ENCODE results near the gene GABBR2. TPM values are rescaled to one million over a fixed set of nuclear protein-coding genes. Genes with fewer than 3 reads are reported as not detected.
A peak's percentile ranks its signal among the peaks of the same experiment; 100 is the strongest.

Gene GABBR2
- total and polyA plus RNA-seq, 2 donors, result 0.14 TPM

DNA sequence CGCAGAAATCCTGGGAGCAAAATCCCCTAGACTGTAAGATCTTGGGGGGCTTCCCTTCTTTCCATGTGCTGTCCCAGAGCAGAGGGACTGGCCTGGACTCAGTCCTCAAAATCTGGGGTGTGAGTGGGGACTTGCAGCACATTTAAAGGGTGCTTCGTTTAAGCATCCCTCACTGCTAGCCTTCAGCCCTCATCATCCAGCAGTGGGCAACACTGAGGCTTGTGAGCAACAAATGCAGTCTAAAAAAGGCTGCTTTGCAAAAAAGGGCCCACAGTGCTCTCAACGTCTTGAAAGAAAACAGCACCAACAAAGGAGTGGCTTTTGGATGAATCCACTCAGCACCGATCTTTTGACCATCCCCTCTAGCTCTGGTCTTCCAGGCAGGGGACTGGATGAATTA lies 325.0 kb downstream of the GABBR2 start:
- no peak overlapping the region for H3K4me3 ChIP-seq (ENCODE audit: low read length in 2 of 2)
- no peaks in the 10 kb centered on the region for H3K4me1 ChIP-seq (ENCODE audit: control insufficient read depth in 2 of 2, insufficient read depth in 2 of 2, low read length in 2 of 2)
- no peaks in the 10 kb centered on the region for H3K36me3 ChIP-seq (ENCODE audit: control insufficient read depth in 2 of 2, insufficient read depth in 2 of 2, low read length in 1 of 2)
- no peaks in the 10 kb centered on the region for H3K9me3 ChIP-seq (ENCODE audit: control insufficient read depth in 2 of 2, insufficient read depth in 1 of 2, low read length in 1 of 2)
- 90% methylated on average over 4 of the region's 4 CpGs for WGBS
- H3K27ac ChIP-seq (ENCODE audit: low read depth in 1 of 2, low read length in 1 of 2), result no peak overlapping the region
- no peaks in the 10 kb centered on the region for H3K27me3 ChIP-seq (ENCODE audit: control insufficient read depth in 2 of 2, insufficient read depth in 1 of 2, low read length in 1 of 2)
- DNase-seq (ENCODE audit: low read depth in 6 of 9, low spot score in 9 of 9), result no peak

DNA sequence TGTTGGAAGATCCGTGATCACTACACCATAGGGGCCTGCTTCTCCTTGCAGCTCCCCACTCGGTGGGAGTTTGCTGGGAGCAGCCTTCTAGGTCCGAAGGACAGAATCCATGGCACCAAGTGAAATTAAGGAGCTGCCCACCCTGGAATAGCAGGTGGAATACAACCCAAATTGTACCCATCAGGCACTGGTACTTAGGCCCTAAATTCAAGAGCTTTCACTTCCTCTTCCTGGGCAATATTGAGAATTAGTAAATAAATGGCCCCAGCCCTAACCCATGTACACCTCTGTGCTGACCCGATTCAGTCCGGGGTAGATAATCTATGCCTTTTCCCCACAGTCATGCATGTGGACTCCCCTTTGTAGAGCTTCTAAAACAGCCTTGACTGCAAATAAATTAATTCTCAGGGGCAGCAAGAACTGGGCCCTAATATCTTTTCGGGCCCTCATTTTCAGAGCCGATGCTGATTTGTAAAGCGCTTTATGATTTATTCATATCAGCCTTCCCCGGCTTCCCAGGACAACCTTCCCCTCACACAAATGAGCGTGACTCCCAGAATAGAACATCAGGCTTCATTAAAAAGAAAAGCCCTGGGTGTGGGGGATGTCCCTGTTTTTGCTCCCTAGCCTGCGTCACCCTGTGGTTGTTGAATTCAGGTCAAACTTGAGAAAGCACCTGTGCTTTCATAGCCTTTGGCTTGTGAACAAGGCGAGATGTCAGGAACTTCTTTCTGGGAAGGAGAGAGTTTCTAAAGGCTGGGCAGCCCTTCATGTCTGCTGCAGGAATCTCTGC lies 327.2 kb downstream of the GABBR2 start:
- Histone ChIP-seq H3K4me1 (ENCODE audit: control insufficient read depth in 2 of 2, insufficient read depth in 2 of 2, low read length in 2 of 2) (no peaks in the 10 kb centered on the region), H3K27me3 (ENCODE audit: control insufficient read depth in 2 of 2, insufficient read depth in 1 of 2, low read length in 1 of 2) (no peaks in the 10 kb centered on the region), H3K36me3 (ENCODE audit: control insufficient read depth in 2 of 2, insufficient read depth in 2 of 2, low read length in 1 of 2) (no peaks in the 10 kb centered on the region), H3K9me3 (ENCODE audit: control insufficient read depth in 2 of 2, insufficient read depth in 1 of 2, low read length in 1 of 2) (no peaks in the 10 kb centered on the region), H3K4me3 (ENCODE audit: low read length in 2 of 2) (no peak overlapping the region), H3K27ac (ENCODE audit: low read depth in 1 of 2, low read length in 1 of 2) (no peak overlapping the region)
- 91% methylated on average over 12 of the region's 12 CpGs for WGBS
- DNase-seq (ENCODE audit: low read depth in 6 of 9, low spot score in 9 of 9), result peak in 1 of 9 donors; percentile 15

DNA sequence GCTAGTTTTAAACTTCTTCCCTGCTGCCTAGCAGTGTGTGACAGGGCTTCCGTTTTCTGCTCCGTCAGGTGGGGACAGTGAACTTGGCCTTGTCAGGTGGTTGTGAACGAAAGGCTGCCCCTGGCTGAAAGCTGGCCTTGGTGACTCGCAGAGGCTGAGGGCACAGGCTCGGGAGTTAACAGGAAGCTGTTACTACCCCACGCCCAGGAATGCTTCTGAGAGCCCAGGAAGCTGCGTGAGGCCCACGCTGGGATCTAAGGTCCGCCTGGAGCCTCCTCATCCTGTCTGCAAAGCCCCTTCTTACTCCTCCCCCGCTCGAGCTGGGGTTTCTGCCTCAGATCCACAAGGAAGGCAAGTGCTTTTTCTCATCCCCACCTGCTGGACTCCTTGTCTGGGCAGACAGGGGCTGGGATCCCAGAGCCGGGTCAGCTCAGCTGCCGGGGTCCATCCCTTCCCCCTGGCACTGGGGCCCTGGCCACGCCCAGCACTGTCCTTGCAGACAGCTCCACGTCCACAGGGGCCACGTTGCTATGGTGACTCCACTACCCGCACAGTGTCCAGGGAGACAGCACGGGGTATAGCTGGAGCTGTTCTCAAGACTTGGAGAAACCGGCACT lies 328.6 kb downstream of the GABBR2 start:
- no peak for DNase-seq (ENCODE audit: low read depth in 6 of 9, low spot score in 9 of 9)
- WGBS, result 82% methylated on average over 19 of the region's 19 CpGs
- Histone ChIP-seq H3K4me3 (ENCODE audit: low read length in 2 of 2) (no peak overlapping the region), H3K36me3 (ENCODE audit: control insufficient read depth in 2 of 2, insufficient read depth in 2 of 2, low read length in 1 of 2) (no peaks in the 10 kb centered on the region), H3K4me1 (ENCODE audit: control insufficient read depth in 2 of 2, insufficient read depth in 2 of 2, low read length in 2 of 2) (no peaks in the 10 kb centered on the region), H3K9me3 (ENCODE audit: control insufficient read depth in 2 of 2, insufficient read depth in 1 of 2, low read length in 1 of 2) (no peaks in the 10 kb centered on the region), H3K27ac (ENCODE audit: low read depth in 1 of 2, low read length in 1 of 2) (no peak overlapping the region), H3K27me3 (ENCODE audit: control insufficient read depth in 2 of 2, insufficient read depth in 1 of 2, low read length in 1 of 2) (no peaks in the 10 kb centered on the region)

DNA sequence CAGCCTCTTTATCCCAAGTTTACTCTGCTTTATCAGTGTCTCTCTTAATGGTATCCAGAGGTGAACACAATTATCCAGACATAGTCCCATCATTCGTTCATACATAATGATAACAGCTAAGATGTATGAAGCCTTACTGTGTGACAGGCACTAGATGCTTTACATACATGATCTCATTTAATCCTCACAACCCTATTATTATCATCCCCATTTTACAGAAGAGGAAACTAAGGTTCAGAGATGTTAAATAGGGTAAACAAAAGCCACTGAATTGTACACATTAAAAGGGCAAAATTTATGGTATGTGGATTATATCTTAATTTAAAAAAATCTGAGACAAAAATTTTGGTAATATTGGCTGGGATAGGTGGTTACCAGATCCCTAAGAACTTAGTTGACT lies 329.2 kb downstream of the GABBR2 start:
- Histone ChIP-seq H3K4me3 (ENCODE audit: low read length in 2 of 2) (no peak overlapping the region), H3K27ac (ENCODE audit: low read depth in 1 of 2, low read length in 1 of 2) (no peak overlapping the region), H3K9me3 (ENCODE audit: control insufficient read depth in 2 of 2, insufficient read depth in 1 of 2, low read length in 1 of 2) (no peaks in the 10 kb centered on the region), H3K4me1 (ENCODE audit: control insufficient read depth in 2 of 2, insufficient read depth in 2 of 2, low read length in 2 of 2) (no peaks in the 10 kb centered on the region), H3K27me3 (ENCODE audit: control insufficient read depth in 2 of 2, insufficient read depth in 1 of 2, low read length in 1 of 2) (no peaks in the 10 kb centered on the region), H3K36me3 (ENCODE audit: control insufficient read depth in 2 of 2, insufficient read depth in 2 of 2, low read length in 1 of 2) (no peaks in the 10 kb centered on the region)
- no peak for DNase-seq (ENCODE audit: low read depth in 6 of 9, low spot score in 9 of 9)
- WGBS, result 97% methylated on average over 1 of the region's 1 CpG

DNA sequence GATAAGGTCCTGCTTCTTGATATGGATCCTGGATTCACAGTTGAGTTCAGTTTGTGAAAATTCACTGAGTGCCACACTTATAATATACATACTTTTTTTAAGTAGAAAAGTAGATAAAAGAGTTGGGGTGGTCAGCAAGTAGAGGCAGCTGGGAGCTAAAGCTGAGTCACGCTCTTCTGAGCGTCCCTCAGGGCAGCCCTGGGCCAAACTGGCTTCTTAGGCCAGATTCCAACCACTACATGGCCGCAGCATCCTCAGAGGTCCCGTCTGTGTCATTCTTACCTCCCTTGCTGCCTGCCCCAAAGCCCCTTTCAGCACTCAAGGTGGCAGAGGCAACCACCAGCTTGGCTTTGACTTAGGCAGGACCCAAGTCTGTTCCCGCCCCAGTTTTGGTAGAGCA lies 329.9 kb downstream of the GABBR2 start:
- 95% methylated on average over 5 of the region's 5 CpGs for WGBS
- Histone ChIP-seq H3K9me3 (ENCODE audit: control insufficient read depth in 2 of 2, insufficient read depth in 1 of 2, low read length in 1 of 2) (no peaks in the 10 kb centered on the region), H3K4me1 (ENCODE audit: control insufficient read depth in 2 of 2, insufficient read depth in 2 of 2, low read length in 2 of 2) (no peaks in the 10 kb centered on the region), H3K36me3 (ENCODE audit: control insufficient read depth in 2 of 2, insufficient read depth in 2 of 2, low read length in 1 of 2) (no peaks in the 10 kb centered on the region), H3K27me3 (ENCODE audit: control insufficient read depth in 2 of 2, insufficient read depth in 1 of 2, low read length in 1 of 2) (no peaks in the 10 kb centered on the region), H3K4me3 (ENCODE audit: low read length in 2 of 2) (no peak overlapping the region), H3K27ac (ENCODE audit: low read depth in 1 of 2, low read length in 1 of 2) (no peak overlapping the region)
- no peak for DNase-seq (ENCODE audit: low read depth in 6 of 9, low spot score in 9 of 9)

DNA sequence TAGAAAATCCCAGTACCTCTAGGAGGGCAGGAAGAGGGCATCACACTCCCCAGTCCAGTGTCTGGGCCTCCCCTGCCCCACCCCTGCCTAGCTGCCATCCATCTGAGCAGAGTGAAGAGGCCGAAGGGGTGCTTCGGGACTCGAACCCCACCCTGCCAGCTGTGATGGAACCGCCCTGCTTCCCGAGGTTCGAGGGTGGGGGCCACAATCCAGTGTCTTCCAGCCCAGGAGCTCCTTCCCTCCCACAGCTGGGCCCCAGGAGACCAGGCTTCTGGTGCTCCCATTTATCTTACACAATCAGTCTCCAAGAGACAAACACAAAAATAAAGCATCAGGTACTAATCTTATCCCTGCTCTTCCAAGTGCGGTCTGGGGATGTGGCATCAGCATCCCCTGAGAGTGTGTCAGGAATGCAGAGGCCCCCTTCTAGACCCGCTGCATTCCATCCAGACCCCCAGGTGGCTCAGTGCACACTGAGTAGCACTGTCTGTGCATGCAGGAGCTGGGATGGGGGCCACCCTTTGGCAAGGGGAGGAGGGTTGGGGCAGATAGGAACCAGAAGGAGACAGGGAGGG lies 330.4 kb downstream of the GABBR2 start:
- Histone ChIP-seq H3K4me3 (ENCODE audit: low read length in 2 of 2) (no peak overlapping the region), H3K36me3 (ENCODE audit: control insufficient read depth in 2 of 2, insufficient read depth in 2 of 2, low read length in 1 of 2) (no peaks in the 10 kb centered on the region), H3K27ac (ENCODE audit: low read depth in 1 of 2, low read length in 1 of 2) (no peak overlapping the region), H3K27me3 (ENCODE audit: control insufficient read depth in 2 of 2, insufficient read depth in 1 of 2, low read length in 1 of 2) (no peaks in the 10 kb centered on the region), H3K4me1 (ENCODE audit: control insufficient read depth in 2 of 2, insufficient read depth in 2 of 2, low read length in 2 of 2) (no peaks in the 10 kb centered on the region), H3K9me3 (ENCODE audit: control insufficient read depth in 2 of 2, insufficient read depth in 1 of 2, low read length in 1 of 2) (no peaks in the 10 kb centered on the region)
- WGBS, result 96% methylated on average over 8 of the region's 8 CpGs
- DNase-seq (ENCODE audit: low read depth in 6 of 9, low spot score in 9 of 9), result no peak

DNA sequence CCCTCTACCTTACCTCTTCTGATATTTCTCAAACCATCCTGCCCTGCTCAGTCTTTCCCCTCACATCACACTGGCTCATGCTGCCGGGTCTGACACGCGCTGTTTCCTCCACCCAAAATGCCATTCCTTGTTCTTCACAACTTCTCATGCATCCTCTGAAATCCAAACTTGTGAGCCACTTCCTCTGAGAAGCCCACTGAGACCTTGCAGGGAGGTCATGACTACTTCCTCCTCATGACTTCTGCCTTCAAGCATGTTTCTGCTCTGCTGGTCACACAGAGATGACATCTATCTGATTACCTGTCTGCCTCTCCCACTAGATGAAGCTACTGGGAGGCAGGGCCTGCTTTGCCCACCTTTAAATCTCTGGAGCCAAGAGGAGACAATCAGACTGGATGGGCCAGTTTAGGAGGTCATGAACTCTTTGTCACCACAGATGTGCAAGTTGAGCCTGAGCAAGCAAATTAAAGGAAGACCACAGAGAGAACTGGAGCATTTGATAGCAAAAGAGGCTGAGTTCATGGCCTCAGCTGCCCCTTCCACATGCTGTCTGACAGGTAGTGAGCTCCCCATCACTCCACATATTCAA lies 333.5 kb downstream of the GABBR2 start:
- Histone ChIP-seq H3K9me3 (ENCODE audit: control insufficient read depth in 2 of 2, insufficient read depth in 1 of 2, low read length in 1 of 2) (no peaks in the 10 kb centered on the region), H3K27me3 (ENCODE audit: control insufficient read depth in 2 of 2, insufficient read depth in 1 of 2, low read length in 1 of 2) (no peaks in the 10 kb centered on the region), H3K4me3 (ENCODE audit: low read length in 2 of 2) (no peak overlapping the region), H3K36me3 (ENCODE audit: control insufficient read depth in 2 of 2, insufficient read depth in 2 of 2, low read length in 1 of 2) (no peaks in the 10 kb centered on the region), H3K4me1 (ENCODE audit: control insufficient read depth in 2 of 2, insufficient read depth in 2 of 2, low read length in 2 of 2) (no peaks in the 10 kb centered on the region), H3K27ac (ENCODE audit: low read depth in 1 of 2, low read length in 1 of 2) (no peak overlapping the region)
- WGBS, result 87% methylated on average over 3 of the region's 3 CpGs
- no peak for DNase-seq (ENCODE audit: low read depth in 6 of 9, low spot score in 9 of 9)

DNA sequence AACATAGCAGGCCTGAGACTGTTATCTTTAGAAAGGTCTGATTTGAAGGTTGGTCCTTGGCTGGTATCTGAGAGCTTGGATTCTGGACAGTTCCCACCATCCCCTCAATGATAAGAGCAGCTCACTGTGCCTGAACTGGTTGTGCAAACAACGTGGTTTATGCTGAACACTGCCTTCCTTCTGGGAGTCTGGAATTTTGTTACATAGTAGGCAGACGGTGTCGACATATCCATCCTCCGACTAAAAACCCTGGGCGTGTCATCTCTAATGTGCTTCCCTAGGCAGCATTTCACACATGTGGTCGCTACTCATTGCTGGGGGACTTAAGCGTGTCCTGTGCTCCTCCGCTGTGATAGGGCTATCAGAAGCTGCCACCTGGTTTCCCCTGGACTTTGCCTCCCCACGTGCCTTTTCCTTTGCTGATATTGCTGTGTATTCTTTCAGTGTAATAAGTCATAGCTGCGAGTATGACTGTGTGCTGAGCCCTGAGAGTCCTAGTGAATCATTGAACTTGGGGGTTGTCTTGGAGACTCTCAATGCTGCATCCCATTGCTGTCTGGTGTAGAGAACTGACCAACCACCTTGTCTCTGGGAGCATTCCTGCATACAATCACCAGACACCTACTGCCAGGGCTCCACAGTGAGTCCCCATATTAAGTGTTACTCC lies 334.2 kb downstream of the GABBR2 start:
- no peaks in the 10 kb centered on the region for H3K4me1 ChIP-seq (ENCODE audit: control insufficient read depth in 2 of 2, insufficient read depth in 2 of 2, low read length in 2 of 2)
- no peaks in the 10 kb centered on the region for H3K9me3 ChIP-seq (ENCODE audit: control insufficient read depth in 2 of 2, insufficient read depth in 1 of 2, low read length in 1 of 2)
- H3K4me3 ChIP-seq (ENCODE audit: low read length in 2 of 2), result no peak overlapping the region
- 90% methylated on average over 10 of the region's 10 CpGs for WGBS
- no peaks in the 10 kb centered on the region for H3K36me3 ChIP-seq (ENCODE audit: control insufficient read depth in 2 of 2, insufficient read depth in 2 of 2, low read length in 1 of 2)
- H3K27ac ChIP-seq (ENCODE audit: low read depth in 1 of 2, low read length in 1 of 2), result no peak overlapping the region
- H3K27me3 ChIP-seq (ENCODE audit: control insufficient read depth in 2 of 2, insufficient read depth in 1 of 2, low read length in 1 of 2), result no peaks in the 10 kb centered on the region
- no peak for DNase-seq (ENCODE audit: low read depth in 6 of 9, low spot score in 9 of 9)

DNA sequence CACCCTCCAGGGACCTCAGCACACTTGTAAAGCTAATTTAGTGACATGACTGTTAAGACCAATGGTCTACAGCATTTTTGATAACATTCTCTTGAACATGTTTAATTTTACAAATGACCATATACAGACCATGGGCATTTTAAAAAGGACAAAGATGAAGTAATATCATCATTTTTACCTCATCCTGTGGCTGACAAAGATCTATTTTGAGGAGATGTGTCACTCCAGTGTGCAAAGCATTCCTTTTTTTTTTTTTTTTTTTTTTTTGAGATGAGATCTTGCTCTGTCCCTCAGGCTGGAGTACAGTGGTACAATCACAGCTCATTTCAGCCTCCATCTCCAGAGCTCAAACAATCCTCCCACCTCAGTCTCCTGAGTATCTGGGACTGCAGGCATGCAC lies 335.1 kb downstream of the GABBR2 start:
- Histone ChIP-seq H3K4me1 (ENCODE audit: control insufficient read depth in 2 of 2, insufficient read depth in 2 of 2, low read length in 2 of 2) (no peaks in the 10 kb centered on the region), H3K36me3 (ENCODE audit: control insufficient read depth in 2 of 2, insufficient read depth in 2 of 2, low read length in 1 of 2) (no peaks in the 10 kb centered on the region), H3K27ac (ENCODE audit: low read depth in 1 of 2, low read length in 1 of 2) (no peak overlapping the region), H3K9me3 (ENCODE audit: control insufficient read depth in 2 of 2, insufficient read depth in 1 of 2, low read length in 1 of 2) (peaks cover 0 to 3% of the 10 kb centered on the region in 2 donors), H3K27me3 (ENCODE audit: control insufficient read depth in 2 of 2, insufficient read depth in 1 of 2, low read length in 1 of 2) (peaks cover 0 to under 1% of the 10 kb centered on the region in 2 donors), H3K4me3 (ENCODE audit: low read length in 2 of 2) (no peak overlapping the region)
- no peak for DNase-seq (ENCODE audit: low read depth in 6 of 9, low spot score in 9 of 9)
